Prostate gland (tissue), 2 donors: ENCODE measurements around the gene FUT3. TPM values are rescaled to one million over a fixed set of nuclear protein-coding genes. Genes with fewer than 3 reads are reported as not detected.
"Not testable (repeated sequence)": the region's sequence is repeated elsewhere in the genome, so short reads cannot be mapped to it uniquely, and the experiment has no call there.

Experiments used
- DNase-seq: peaks from one replicate; pipeline ENCODE4 v3.0.0-alpha.2; 2019; ENCODE audit warnings: low spot score
- H3K27ac ChIP-seq, 2 donors: fragments of 200-600 bp; sonication (generic); 2 replicates each; pipeline ENCODE4 v1.5.1; 2017 to 2019
- H3K27me3 ChIP-seq: fragments of 200-600 bp; sonication (generic); replicated peaks from 2 replicates; pipeline ENCODE4 v1.5.1; 2019; ENCODE audit not compliant: insufficient read depth
- H3K36me3 ChIP-seq, 2 donors: fragments of 200-600 bp; sonication (generic); 1 replicate in 1 of 2; 2 replicates in 1 of 2; pipeline versions ENCODE4 v1.5.1 to v1.8.1; 2017 to 2019
- H3K4me1 ChIP-seq: fragments of 200-600 bp; sonication (generic); replicated peaks from 2 replicates; pipeline ENCODE4 v1.5.1; 2019
- H3K4me3 ChIP-seq, 2 donors: fragments of 200-600 bp; sonication (generic); 2 replicates each; pipeline ENCODE4 v1.5.1; 2017 to 2019
- H3K9me3 ChIP-seq: fragments of 200-600 bp; sonication (generic); 2 replicates; pipeline ENCODE4 v1.5.1; 2017
- CTCF ChIP-seq, 4 experiments: fragments of 200-600 bp in 2 of 4; fragments of 450-650 bp in 2 of 4; sonication (generic) in 2 of 4; IDR thresholded peaks; 1 replicate in 3 of 4; 2 replicates in 1 of 4; pipeline ENCODE4 v1.5.1; 2016 to 2019; ENCODE audit warnings: antibody characterized with exemption in 4 of 4, mild to moderate bottlenecking in 2 of 4, moderate library complexity in 2 of 4
- POLR2A ChIP-seq: fragments of 450-650 bp; IDR thresholded peaks from one replicate; pipeline ENCODE4 v1.6.1; 2016; ENCODE audit warnings: antibody characterized with exemption, mild to moderate bottlenecking
- POLR2AphosphoS5 ChIP-seq: sonication (generic); formaldehyde crosslinking; IDR thresholded peaks from one replicate; pipeline ENCODE4 v1.6.1; 2017; ENCODE audit warnings: antibody characterized with exemption
- WGBS: methylation state at CpG from one replicate; pipeline ENCODE4 v1.1.5; 2018; 5-methylcytosine and 5-hydroxymethylcytosine counted together
- intact Hi-C: fragments of 100-400 bp; cut with DNase I; formaldehyde crosslinking; loops from one replicate; pipeline ENCODE4 v1.14.2; 2022
- total RNA-seq, 2 donors: library from RNA; depleted of rRNA; stranded (reverse); fragments of >200 nt; gene quantifications; one replicate each; pipeline ENCODE4 v1.1.0, GENCODE V29; 2016

FUT3 gene
- total RNA-seq, 2 donors from 2014 or later, result 1.4 to 2.1 TPM

- H3K27me3 ChIP-seq, result no peaks in the 10 kb centered on the region
- no peaks in the 10 kb centered on the region for H3K36me3 ChIP-seq
- DNase-seq, result no peak
- H3K9me3 ChIP-seq, result no peaks in the 10 kb centered on the region
- intact Hi-C loops, result no loop called here
- H3K4me1 ChIP-seq, result no peaks in the 10 kb centered on the region
- H3K27ac ChIP-seq, result no peak overlapping the region
- no peak for TF ChIP-seq POLR2A
- TF ChIP-seq CTCF (IDR thresholded peaks at IDR 0.05), result no peak
- no peak for TF ChIP-seq POLR2AphosphoS5
- WGBS, result 92% methylated on average over 12 of the region's 14 CpGs
- H3K4me3 ChIP-seq, result no peak overlapping the region
These were observed 13.7 kb upstream of the FUT3 start for GRCh38 chr19:5864725-5865486.

- no peaks in the 10 kb centered on the region for H3K9me3 ChIP-seq
- no peaks in the 10 kb centered on the region for H3K27me3 ChIP-seq
- 86% methylated on average over 9 of the region's 9 CpGs for WGBS
- H3K36me3 ChIP-seq, result no peaks in the 10 kb centered on the region
- no peak for TF ChIP-seq CTCF (IDR thresholded peaks at IDR 0.05)
- no peak overlapping the region for H3K27ac ChIP-seq
- no peak for DNase-seq
- H3K4me3 ChIP-seq, result no peak overlapping the region
- intact Hi-C loops, result no loop called here
- H3K4me1 ChIP-seq, result no peaks in the 10 kb centered on the region
These were observed 12.9 kb upstream of the FUT3 start for GRCh38 chr19:5864013-5864720.

GRCh38 chr19:5863030-5863665 lies 11.9 kb upstream of the FUT3 start:
- Histone ChIP-seq H3K27me3 (no peaks in the 10 kb centered on the region), H3K4me1 (no peaks in the 10 kb centered on the region), H3K9me3 (no peaks in the 10 kb centered on the region), H3K4me3 (no peak overlapping the region), H3K27ac (no peak overlapping the region), H3K36me3 (no peaks in the 10 kb centered on the region)
- intact Hi-C loops, result no loop called here
- DNase-seq, result no peak
- WGBS, result 71% methylated on average over 11 of the region's 11 CpGs
- no peak for TF ChIP-seq POLR2A
- TF ChIP-seq POLR2AphosphoS5, result no peak
- no peak for TF ChIP-seq CTCF (IDR thresholded peaks at IDR 0.05)

- no peaks in the 10 kb centered on the region for H3K27me3 ChIP-seq
- H3K9me3 ChIP-seq, result no peaks in the 10 kb centered on the region
- H3K4me3 ChIP-seq, result no peak overlapping the region
- H3K4me1 ChIP-seq, result no peaks in the 10 kb centered on the region
- no peaks in the 10 kb centered on the region for H3K36me3 ChIP-seq
- TF ChIP-seq POLR2A (no peak), POLR2AphosphoS5 (peak; percentile 70)
- H3K27ac ChIP-seq, result no peak overlapping the region
- DNase-seq, result peak; percentile 32
- intact Hi-C loops, result no loop called here
- 62% methylated on average over 18 of the region's 18 CpGs for WGBS
These were observed 6.2 kb upstream of the FUT3 start for GRCh38 chr19:5857203-5858081.

- H3K9me3 ChIP-seq, H3K27me3 ChIP-seq, H3K4me1 ChIP-seq, H3K36me3 ChIP-seq, H3K4me3 ChIP-seq, intact Hi-C loops, DNase-seq, H3K27ac ChIP-seq: not testable (repeated sequence)
- 63% methylated on average over 9 of the region's 9 CpGs for WGBS
These were observed 3.9 kb upstream of the FUT3 start for GRCh38 chr19:5855151-5855550.

- DNase-seq, H3K27me3 ChIP-seq, H3K36me3 ChIP-seq, intact Hi-C loops, H3K9me3 ChIP-seq, H3K4me3 ChIP-seq, H3K27ac ChIP-seq, H3K4me1 ChIP-seq: not testable (repeated sequence)
- WGBS, result 83% methylated on average over 9 of the region's 10 CpGs
These were observed 2.9 kb upstream of the FUT3 start for GRCh38 chr19:5854121-5854520.
